Liver (tissue), 3 donors: Measurements from ENCODE around the gene TGDS.

ENCODE experiments used
- JUND ChIP-seq, 2 donors: IDR thresholded peaks; 2 replicates each; pipeline ENCODE4 v1.6.1; 2016; ENCODE audit warnings: antibody characterized with exemption in 2 of 2
- RAD21 ChIP-seq, 2 donors: IDR thresholded peaks; 2 replicates each; pipeline ENCODE4 v1.6.1; 2016; ENCODE audit warnings: antibody characterized with exemption in 2 of 2, mild to moderate bottlenecking in 2 of 2
- TAF1 ChIP-seq: conservative IDR thresholded peaks from 2 replicates; pipeline ENCODE4 v1.6.1; 2016; ENCODE audit warnings: antibody characterized with exemption, mild to moderate bottlenecking
- TF ChIP-seq, protein P1 (sequence below): fragments of 150-350 bp; IDR thresholded peaks from 2 replicates; pipeline ENCODE4 v1.5.1; 2017; ENCODE audit warnings: improper control_type of control experiment, low read depth, low read length; ENCODE audit not compliant: missing input control
- TF ChIP-seq, protein P2 (sequence below): IDR thresholded peaks from 2 replicates; pipeline ENCODE4 v1.6.1; 2016; ENCODE audit warnings: antibody characterized with exemption
- donor health status: healthy.
- donor health status: healthy.

GRCh38 chr13:94553766-94554165 lies 42.2 kb downstream of the TGDS start:
- TF ChIP-seq, protein P1, sequence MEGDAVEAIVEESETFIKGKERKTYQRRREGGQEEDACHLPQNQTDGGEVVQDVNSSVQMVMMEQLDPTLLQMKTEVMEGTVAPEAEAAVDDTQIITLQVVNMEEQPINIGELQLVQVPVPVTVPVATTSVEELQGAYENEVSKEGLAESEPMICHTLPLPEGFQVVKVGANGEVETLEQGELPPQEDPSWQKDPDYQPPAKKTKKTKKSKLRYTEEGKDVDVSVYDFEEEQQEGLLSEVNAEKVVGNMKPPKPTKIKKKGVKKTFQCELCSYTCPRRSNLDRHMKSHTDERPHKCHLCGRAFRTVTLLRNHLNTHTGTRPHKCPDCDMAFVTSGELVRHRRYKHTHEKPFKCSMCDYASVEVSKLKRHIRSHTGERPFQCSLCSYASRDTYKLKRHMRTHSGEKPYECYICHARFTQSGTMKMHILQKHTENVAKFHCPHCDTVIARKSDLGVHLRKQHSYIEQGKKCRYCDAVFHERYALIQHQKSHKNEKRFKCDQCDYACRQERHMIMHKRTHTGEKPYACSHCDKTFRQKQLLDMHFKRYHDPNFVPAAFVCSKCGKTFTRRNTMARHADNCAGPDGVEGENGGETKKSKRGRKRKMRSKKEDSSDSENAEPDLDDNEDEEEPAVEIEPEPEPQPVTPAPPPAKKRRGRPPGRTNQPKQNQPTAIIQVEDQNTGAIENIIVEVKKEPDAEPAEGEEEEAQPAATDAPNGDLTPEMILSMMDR = no peak
- TF ChIP-seq RAD21 (IDR thresholded peaks at IDR 0.05) (no peak), TAF1 (no peak), JUND (IDR thresholded peaks at IDR 0.05) (no peak)
- TF ChIP-seq, protein P2, sequence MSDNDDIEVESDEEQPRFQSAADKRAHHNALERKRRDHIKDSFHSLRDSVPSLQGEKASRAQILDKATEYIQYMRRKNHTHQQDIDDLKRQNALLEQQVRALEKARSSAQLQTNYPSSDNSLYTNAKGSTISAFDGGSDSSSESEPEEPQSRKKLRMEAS = no peak
